ENCODE data around the gene TTLL4. TPM values are rescaled to one million over a fixed set of nuclear protein-coding genes. Genes with fewer than 3 reads are reported as not detected.

TTLL4 gene, protein sequence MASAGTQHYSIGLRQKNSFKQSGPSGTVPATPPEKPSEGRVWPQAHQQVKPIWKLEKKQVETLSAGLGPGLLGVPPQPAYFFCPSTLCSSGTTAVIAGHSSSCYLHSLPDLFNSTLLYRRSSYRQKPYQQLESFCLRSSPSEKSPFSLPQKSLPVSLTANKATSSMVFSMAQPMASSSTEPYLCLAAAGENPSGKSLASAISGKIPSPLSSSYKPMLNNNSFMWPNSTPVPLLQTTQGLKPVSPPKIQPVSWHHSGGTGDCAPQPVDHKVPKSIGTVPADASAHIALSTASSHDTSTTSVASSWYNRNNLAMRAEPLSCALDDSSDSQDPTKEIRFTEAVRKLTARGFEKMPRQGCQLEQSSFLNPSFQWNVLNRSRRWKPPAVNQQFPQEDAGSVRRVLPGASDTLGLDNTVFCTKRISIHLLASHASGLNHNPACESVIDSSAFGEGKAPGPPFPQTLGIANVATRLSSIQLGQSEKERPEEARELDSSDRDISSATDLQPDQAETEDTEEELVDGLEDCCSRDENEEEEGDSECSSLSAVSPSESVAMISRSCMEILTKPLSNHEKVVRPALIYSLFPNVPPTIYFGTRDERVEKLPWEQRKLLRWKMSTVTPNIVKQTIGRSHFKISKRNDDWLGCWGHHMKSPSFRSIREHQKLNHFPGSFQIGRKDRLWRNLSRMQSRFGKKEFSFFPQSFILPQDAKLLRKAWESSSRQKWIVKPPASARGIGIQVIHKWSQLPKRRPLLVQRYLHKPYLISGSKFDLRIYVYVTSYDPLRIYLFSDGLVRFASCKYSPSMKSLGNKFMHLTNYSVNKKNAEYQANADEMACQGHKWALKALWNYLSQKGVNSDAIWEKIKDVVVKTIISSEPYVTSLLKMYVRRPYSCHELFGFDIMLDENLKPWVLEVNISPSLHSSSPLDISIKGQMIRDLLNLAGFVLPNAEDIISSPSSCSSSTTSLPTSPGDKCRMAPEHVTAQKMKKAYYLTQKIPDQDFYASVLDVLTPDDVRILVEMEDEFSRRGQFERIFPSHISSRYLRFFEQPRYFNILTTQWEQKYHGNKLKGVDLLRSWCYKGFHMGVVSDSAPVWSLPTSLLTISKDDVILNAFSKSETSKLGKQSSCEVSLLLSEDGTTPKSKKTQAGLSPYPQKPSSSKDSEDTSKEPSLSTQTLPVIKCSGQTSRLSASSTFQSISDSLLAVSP
- 10 to 100 TPM in 1 of 2 donors, 1 to 10 TPM in 1; 9.1 to 31.3 TPM for total RNA-seq

- Histone ChIP-seq H3K36me3 (replicated peaks in 1 of 2; ENCODE audit: insufficient read depth in 1 of 2, low read depth in 2 of 2) (no peaks in the 10 kb centered on the region), H3K27me3 (no peaks in the 10 kb centered on the region), H3K9me3 (no peaks in the 10 kb centered on the region), H3K4me3 (peak within 1 kb of the TSS; percentile 34 to 58), H3K27ac (peak within 1 kb of the TSS; percentile 78 to 91 (median 84)), H3K4me1 (peaks cover 19% of the 10 kb centered on the region)
- 0 to 1% methylated on average over 25 to 66 of the region's 74 CpGs for WGBS, 2 donors
- peak; percentile 98 for ATAC-seq
- TF ChIP-seq, protein P1, sequence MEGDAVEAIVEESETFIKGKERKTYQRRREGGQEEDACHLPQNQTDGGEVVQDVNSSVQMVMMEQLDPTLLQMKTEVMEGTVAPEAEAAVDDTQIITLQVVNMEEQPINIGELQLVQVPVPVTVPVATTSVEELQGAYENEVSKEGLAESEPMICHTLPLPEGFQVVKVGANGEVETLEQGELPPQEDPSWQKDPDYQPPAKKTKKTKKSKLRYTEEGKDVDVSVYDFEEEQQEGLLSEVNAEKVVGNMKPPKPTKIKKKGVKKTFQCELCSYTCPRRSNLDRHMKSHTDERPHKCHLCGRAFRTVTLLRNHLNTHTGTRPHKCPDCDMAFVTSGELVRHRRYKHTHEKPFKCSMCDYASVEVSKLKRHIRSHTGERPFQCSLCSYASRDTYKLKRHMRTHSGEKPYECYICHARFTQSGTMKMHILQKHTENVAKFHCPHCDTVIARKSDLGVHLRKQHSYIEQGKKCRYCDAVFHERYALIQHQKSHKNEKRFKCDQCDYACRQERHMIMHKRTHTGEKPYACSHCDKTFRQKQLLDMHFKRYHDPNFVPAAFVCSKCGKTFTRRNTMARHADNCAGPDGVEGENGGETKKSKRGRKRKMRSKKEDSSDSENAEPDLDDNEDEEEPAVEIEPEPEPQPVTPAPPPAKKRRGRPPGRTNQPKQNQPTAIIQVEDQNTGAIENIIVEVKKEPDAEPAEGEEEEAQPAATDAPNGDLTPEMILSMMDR (IDR thresholded peaks at IDR 0.05) = peak; percentile 85 to 96 (median 89)
- TF ChIP-seq POLR2A (IDR thresholded peaks at IDR 0.05) = peak; percentile 48 to 78 (median 77)
- DNase-seq = peak; percentile 98
- intact Hi-C loops (cut with DNase I) = no loop called here
Observed at GRCh38 chr2:218710687-218711549, at the start of gene TTLL4. TTLL4 (plus strand) TSS chr2:218710835; CDS start chr2:218737677, 26,842 bp downstream.

DNA sequence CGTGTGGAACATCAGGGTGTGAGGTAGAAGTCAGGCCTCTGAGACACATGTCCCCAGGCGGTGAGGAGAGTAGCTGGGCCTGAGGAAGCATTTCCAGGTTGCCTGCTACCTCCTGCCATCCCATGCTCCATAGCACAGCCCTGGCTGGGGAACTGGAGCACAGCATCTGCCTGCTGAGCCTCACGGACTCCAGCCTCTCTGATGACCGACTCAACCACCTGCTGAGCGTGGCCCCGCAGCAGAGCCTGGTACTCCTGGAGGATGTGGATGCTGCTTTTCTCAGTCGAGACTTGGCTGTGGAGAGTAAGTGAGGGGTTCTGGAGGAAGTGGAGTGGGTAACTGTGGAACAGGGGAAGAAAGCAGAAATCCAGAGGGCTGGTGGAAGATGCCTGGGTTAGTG is 48.3 kb upstream of the TTLL4 start:
- H3K4me3 ChIP-seq = no peak overlapping the region
- no peak for DNase-seq
- H3K36me3 ChIP-seq (replicated peaks in 1 of 2; ENCODE audit: insufficient read depth in 1 of 2, low read depth in 2 of 2) = peaks cover 0 to 34% of the 10 kb centered on the region in 2 donors
- TF ChIP-seq, protein P1 (IDR thresholded peaks at IDR 0.05) = no peak
- TF ChIP-seq POLR2A (IDR thresholded peaks at IDR 0.05) = no peak
- H3K4me1 ChIP-seq = peaks cover 25% of the 10 kb centered on the region
- intact Hi-C loops (cut with DNase I) = no loop called here
- ATAC-seq = no peak
- H3K27ac ChIP-seq = no peak overlapping the region
- 72 to 77% methylated on average over 3 to 7 of the region's 7 CpGs for WGBS, 2 donors
- H3K27me3 ChIP-seq = no peaks in the 10 kb centered on the region
- no peaks in the 10 kb centered on the region for H3K9me3 ChIP-seq

- H3K27ac ChIP-seq = no peak overlapping the region
- intact Hi-C loops (cut with DNase I) = no loop called here
- no peaks in the 10 kb centered on the region for H3K9me3 ChIP-seq
- H3K4me3 ChIP-seq = no peak overlapping the region
- no peak for ATAC-seq
- TF ChIP-seq POLR2A (IDR thresholded peaks at IDR 0.05) = no peak
- TF ChIP-seq, protein P1 (IDR thresholded peaks at IDR 0.05) = no peak
- no peak for DNase-seq
- no peaks in the 10 kb centered on the region for H3K27me3 ChIP-seq
- peaks cover 0 to 35% of the 10 kb centered on the region in 2 donors for H3K36me3 ChIP-seq (replicated peaks in 1 of 2; ENCODE audit: insufficient read depth in 1 of 2, low read depth in 2 of 2)
- 78 to 86% methylated on average over 6 to 10 of the region's 10 CpGs for WGBS, 2 donors
- peaks cover 21% of the 10 kb centered on the region for H3K4me1 ChIP-seq
Observed at GRCh38 chr2:218662827-218663226, 47.8 kb upstream of the TTLL4 start.

- Histone ChIP-seq H3K36me3 (replicated peaks in 1 of 2; ENCODE audit: insufficient read depth in 1 of 2, low read depth in 2 of 2) (peaks cover 0 to 35% of the 10 kb centered on the region in 2 donors), H3K27ac (no peak overlapping the region), H3K4me1 (peaks cover 10% of the 10 kb centered on the region), H3K27me3 (no peaks in the 10 kb centered on the region), H3K4me3 (no peak overlapping the region), H3K9me3 (no peaks in the 10 kb centered on the region)
- ATAC-seq (no peak), DNase-seq (no peak)
- intact Hi-C loops (cut with DNase I) = no loop called here
- TF ChIP-seq, protein P1 (IDR thresholded peaks at IDR 0.05) = no peak
- TF ChIP-seq POLR2A (IDR thresholded peaks at IDR 0.05) = no peak
- WGBS, 2 donors = 81 to 91% methylated on average over 13 to 14 of the region's 15 CpGs
Observed at GRCh38 chr2:218663901-218664300, 46.7 kb upstream of the TTLL4 start.

Measured in body of pancreas (tissue), 4 donors.